Liver (tissue), 10 donors: ENCODE measurements around the gene CASP6. TPM values are rescaled to one million over a fixed set of nuclear protein-coding genes. Genes with fewer than 3 reads are reported as not detected.

Experiments
- DNase-seq: peaks from one replicate; pipeline ENCODE4 v3.0.0-alpha.2; 2017; ENCODE audit warnings: low spot score
- H3K27ac ChIP-seq, 2 donors: one replicate each; pipeline ENCODE4 v1.7.0; 2013; ENCODE audit warnings: inconsistent platforms in 2 of 2, low read length in 2 of 2, control low read depth in 1 of 2, low read depth in 1 of 2, mild to moderate bottlenecking in 1 of 2
- H3K27me3 ChIP-seq, 4 donors: one replicate each; pipeline versions ENCODE4 v1.6.1 to v1.7.0; 2013; ENCODE audit warnings: low read length in 3 of 4, inconsistent platforms in 1 of 4, mild to moderate bottlenecking in 1 of 4, moderate library complexity in 1 of 4; ENCODE audit not compliant: control insufficient read depth in 4 of 4, insufficient read depth in 4 of 4
- H3K36me3 ChIP-seq, 4 donors: one replicate each; pipeline versions ENCODE4 v1.6.1 to v1.7.0; 2013; ENCODE audit warnings: low read length in 3 of 4, mild to moderate bottlenecking in 3 of 4, low read depth in 1 of 4, moderate library complexity in 1 of 4; ENCODE audit not compliant: control insufficient read depth in 4 of 4, insufficient read depth in 3 of 4
- H3K4me1 ChIP-seq, 4 donors: one replicate each; pipeline versions ENCODE4 v1.6.1 to v1.7.0; 2013; ENCODE audit warnings: low read length in 3 of 4, mild to moderate bottlenecking in 3 of 4, moderate library complexity in 1 of 4; ENCODE audit not compliant: control insufficient read depth in 4 of 4, insufficient read depth in 4 of 4
- H3K4me3 ChIP-seq, 3 donors: one replicate each; pipeline versions ENCODE4 v1.6.1 to v1.7.0; 2013; ENCODE audit warnings: low read length in 3 of 3, control low read depth in 1 of 3, low read depth in 1 of 3, mild to moderate bottlenecking in 1 of 3
- H3K9ac ChIP-seq, 2 donors: one replicate each; pipeline ENCODE4 v1.7.0; 2013; ENCODE audit warnings: low read length in 2 of 2, mild to moderate bottlenecking in 2 of 2, moderate library complexity in 2 of 2, control low read depth in 1 of 2, low read depth in 1 of 2
- H3K9me3 ChIP-seq, 4 donors: one replicate each; pipeline versions ENCODE4 v1.6.1 to v1.7.0; 2013; ENCODE audit warnings: low read length in 3 of 4; ENCODE audit not compliant: control insufficient read depth in 4 of 4
- EGR1 ChIP-seq, 2 donors: IDR thresholded peaks; 2 replicates each; pipeline ENCODE4 v1.6.1; 2016 to 2018; ENCODE audit warnings: antibody characterized with exemption in 2 of 2, low read depth in 2 of 2
- FOXA2 ChIP-seq: IDR thresholded peaks from 2 replicates; pipeline ENCODE4 v1.6.1; 2016; ENCODE audit warnings: antibody characterized with exemption
- GABPA ChIP-seq, 2 donors: IDR thresholded peaks in 1 of 2; conservative IDR thresholded peaks in 1 of 2; 2 replicates each; pipeline ENCODE4 v1.6.1; 2016; ENCODE audit warnings: antibody characterized with exemption in 2 of 2, mild to moderate bottlenecking in 1 of 2, moderate library complexity in 1 of 2
- HNF4A ChIP-seq, 2 donors: conservative IDR thresholded peaks; 2 replicates each; pipeline ENCODE4 v1.6.1; 2016; ENCODE audit warnings: antibody characterized with exemption in 2 of 2, mild to moderate bottlenecking in 2 of 2
- HNF4G ChIP-seq: IDR thresholded peaks from 2 replicates; pipeline ENCODE4 v1.6.1; 2016; ENCODE audit warnings: antibody characterized with exemption
- JUND ChIP-seq, 2 donors: IDR thresholded peaks; 2 replicates each; pipeline ENCODE4 v1.6.1; 2016; ENCODE audit warnings: antibody characterized with exemption in 2 of 2
- NR2F2 ChIP-seq: IDR thresholded peaks from 2 replicates; pipeline ENCODE4 v1.6.1; 2016; ENCODE audit warnings: antibody characterized with exemption
- RAD21 ChIP-seq, 2 donors: IDR thresholded peaks; 2 replicates each; pipeline ENCODE4 v1.6.1; 2016; ENCODE audit warnings: antibody characterized with exemption in 2 of 2, mild to moderate bottlenecking in 2 of 2
- TAF1 ChIP-seq: conservative IDR thresholded peaks from 2 replicates; pipeline ENCODE4 v1.6.1; 2016; ENCODE audit warnings: antibody characterized with exemption, mild to moderate bottlenecking
- YY1 ChIP-seq: IDR thresholded peaks from 2 replicates; pipeline ENCODE4 v1.6.1; 2016; ENCODE audit warnings: antibody characterized with exemption, mild to moderate bottlenecking
- WGBS: extraction: QIAGEN DNeasy Blood & Tissue Kit; methylation state at CpG from one replicate; pipeline ENCODE4 v1.1.7; 2013; 5-methylcytosine and 5-hydroxymethylcytosine counted together
- polyA plus RNA-seq, 2 donors: library from polyadenylated mRNA; stranded (reverse) in 1 of 2; unstranded in 1 of 2; fragments of 200-250 nt in 1 of 2; fragments of >200 nt in 1 of 2; fragmentation: Nextera tagmentation in 1 of 2; extraction: Ambion mirVana in 1 of 2; gene quantifications; one replicate each; pipeline versions ENCODE4 v1.2.1 to v1.2.3, GENCODE V29; 2013 to 2015
- small RNA-seq: library from RNA; depleted of rRNA; stranded (forward); fragments of <200 nt; gene quantifications from one replicate; pipeline ENCODE3, GENCODE V24; 2014
- total RNA-seq, 2 donors: library from RNA; depleted of rRNA; stranded (reverse); fragments of >200 nt; gene quantifications; one replicate each; pipeline ENCODE4 v1.2.3, GENCODE V29; 2014
- TF ChIP-seq, protein P1 (sequence below): IDR thresholded peaks from 2 replicates; pipeline ENCODE4 v1.6.1; 2016; ENCODE audit warnings: antibody characterized with exemption
- TF ChIP-seq, protein P2 (sequence below): fragments of 150-350 bp; IDR thresholded peaks from 2 replicates; pipeline ENCODE4 v1.5.1; 2017; ENCODE audit warnings: improper control_type of control experiment, low read depth, low read length; ENCODE audit not compliant: missing input control
- TF ChIP-seq, protein P3 (sequence below): IDR thresholded peaks from 2 replicates; pipeline ENCODE4 v1.6.1; 2016; ENCODE audit warnings: antibody characterized with exemption
- TF ChIP-seq, protein P4 (sequence below): IDR thresholded peaks from 2 replicates; pipeline ENCODE4 v1.6.1; 2016; ENCODE audit warnings: antibody characterized with exemption
- TF ChIP-seq, protein P5 (sequence below): IDR thresholded peaks from 2 replicates; pipeline ENCODE4 v1.6.1; 2016; ENCODE audit warnings: antibody characterized with exemption, mild to moderate bottlenecking
- donor health status: healthy.
- donor health status: healthy.
- donor health status: healthy.
- donor health status: healthy.
- donor health status: healthy.

Gene CASP6
- total and polyA plus RNA-seq, 4 donors = 14.9 to 20.9 (median 19.5) TPM

DNA sequence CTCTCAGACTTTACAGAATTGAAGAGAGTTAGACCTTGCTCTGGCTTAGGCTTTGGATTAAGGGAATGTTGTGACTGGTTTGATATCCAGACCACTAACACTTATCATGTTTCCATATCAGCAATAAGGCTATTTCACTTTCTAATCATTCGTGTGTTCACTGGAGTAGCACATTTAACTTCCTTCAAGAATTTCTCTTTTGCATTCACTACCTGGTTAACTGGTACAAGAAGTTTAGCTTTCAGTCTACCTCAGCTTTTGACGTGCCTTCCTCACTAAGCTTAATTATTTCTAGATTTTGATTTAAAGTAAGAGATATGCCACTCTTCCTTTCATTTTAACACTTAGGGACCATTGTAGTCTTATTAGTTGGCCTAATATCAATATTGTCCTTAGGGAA lies 62.6 kb downstream of the CASP6 start:
- no peak for DNase-seq
- WGBS = 87% methylated on average over 2 of the region's 2 CpGs
- H3K4me3 ChIP-seq = no peak overlapping the region

More for the DNA sequence above, 62.6 kb downstream of the CASP6 start:
- TF ChIP-seq HNF4A (conservative IDR thresholded peaks at IDR 0.05) = no peak
- TF ChIP-seq, protein P1, sequence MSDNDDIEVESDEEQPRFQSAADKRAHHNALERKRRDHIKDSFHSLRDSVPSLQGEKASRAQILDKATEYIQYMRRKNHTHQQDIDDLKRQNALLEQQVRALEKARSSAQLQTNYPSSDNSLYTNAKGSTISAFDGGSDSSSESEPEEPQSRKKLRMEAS = no peak
- no peak for TF ChIP-seq HNF4G
- TF ChIP-seq NR2F2 = no peak
- no peak for TF ChIP-seq TAF1
- no peak for TF ChIP-seq JUND (IDR thresholded peaks at IDR 0.05)
- TF ChIP-seq EGR1 (IDR thresholded peaks at IDR 0.05; ENCODE audit: low read depth in 2 of 2) = no peak
- no peak for TF ChIP-seq YY1
- TF ChIP-seq, protein P2, sequence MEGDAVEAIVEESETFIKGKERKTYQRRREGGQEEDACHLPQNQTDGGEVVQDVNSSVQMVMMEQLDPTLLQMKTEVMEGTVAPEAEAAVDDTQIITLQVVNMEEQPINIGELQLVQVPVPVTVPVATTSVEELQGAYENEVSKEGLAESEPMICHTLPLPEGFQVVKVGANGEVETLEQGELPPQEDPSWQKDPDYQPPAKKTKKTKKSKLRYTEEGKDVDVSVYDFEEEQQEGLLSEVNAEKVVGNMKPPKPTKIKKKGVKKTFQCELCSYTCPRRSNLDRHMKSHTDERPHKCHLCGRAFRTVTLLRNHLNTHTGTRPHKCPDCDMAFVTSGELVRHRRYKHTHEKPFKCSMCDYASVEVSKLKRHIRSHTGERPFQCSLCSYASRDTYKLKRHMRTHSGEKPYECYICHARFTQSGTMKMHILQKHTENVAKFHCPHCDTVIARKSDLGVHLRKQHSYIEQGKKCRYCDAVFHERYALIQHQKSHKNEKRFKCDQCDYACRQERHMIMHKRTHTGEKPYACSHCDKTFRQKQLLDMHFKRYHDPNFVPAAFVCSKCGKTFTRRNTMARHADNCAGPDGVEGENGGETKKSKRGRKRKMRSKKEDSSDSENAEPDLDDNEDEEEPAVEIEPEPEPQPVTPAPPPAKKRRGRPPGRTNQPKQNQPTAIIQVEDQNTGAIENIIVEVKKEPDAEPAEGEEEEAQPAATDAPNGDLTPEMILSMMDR = no peak
- TF ChIP-seq, protein P3, sequence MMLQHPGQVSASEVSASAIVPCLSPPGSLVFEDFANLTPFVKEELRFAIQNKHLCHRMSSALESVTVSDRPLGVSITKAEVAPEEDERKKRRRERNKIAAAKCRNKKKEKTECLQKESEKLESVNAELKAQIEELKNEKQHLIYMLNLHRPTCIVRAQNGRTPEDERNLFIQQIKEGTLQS = no peak
- TF ChIP-seq FOXA2 = no peak
- TF ChIP-seq, protein P4, sequence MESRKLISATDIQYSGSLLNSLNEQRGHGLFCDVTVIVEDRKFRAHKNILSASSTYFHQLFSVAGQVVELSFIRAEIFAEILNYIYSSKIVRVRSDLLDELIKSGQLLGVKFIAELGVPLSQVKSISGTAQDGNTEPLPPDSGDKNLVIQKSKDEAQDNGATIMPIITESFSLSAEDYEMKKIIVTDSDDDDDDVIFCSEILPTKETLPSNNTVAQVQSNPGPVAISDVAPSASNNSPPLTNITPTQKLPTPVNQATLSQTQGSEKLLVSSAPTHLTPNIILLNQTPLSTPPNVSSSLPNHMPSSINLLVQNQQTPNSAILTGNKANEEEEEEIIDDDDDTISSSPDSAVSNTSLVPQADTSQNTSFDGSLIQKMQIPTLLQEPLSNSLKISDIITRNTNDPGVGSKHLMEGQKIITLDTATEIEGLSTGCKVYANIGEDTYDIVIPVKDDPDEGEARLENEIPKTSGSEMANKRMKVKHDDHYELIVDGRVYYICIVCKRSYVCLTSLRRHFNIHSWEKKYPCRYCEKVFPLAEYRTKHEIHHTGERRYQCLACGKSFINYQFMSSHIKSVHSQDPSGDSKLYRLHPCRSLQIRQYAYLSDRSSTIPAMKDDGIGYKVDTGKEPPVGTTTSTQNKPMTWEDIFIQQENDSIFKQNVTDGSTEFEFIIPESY = no peak
- TF ChIP-seq RAD21 (IDR thresholded peaks at IDR 0.05) = no peak
- TF ChIP-seq, protein P5, sequence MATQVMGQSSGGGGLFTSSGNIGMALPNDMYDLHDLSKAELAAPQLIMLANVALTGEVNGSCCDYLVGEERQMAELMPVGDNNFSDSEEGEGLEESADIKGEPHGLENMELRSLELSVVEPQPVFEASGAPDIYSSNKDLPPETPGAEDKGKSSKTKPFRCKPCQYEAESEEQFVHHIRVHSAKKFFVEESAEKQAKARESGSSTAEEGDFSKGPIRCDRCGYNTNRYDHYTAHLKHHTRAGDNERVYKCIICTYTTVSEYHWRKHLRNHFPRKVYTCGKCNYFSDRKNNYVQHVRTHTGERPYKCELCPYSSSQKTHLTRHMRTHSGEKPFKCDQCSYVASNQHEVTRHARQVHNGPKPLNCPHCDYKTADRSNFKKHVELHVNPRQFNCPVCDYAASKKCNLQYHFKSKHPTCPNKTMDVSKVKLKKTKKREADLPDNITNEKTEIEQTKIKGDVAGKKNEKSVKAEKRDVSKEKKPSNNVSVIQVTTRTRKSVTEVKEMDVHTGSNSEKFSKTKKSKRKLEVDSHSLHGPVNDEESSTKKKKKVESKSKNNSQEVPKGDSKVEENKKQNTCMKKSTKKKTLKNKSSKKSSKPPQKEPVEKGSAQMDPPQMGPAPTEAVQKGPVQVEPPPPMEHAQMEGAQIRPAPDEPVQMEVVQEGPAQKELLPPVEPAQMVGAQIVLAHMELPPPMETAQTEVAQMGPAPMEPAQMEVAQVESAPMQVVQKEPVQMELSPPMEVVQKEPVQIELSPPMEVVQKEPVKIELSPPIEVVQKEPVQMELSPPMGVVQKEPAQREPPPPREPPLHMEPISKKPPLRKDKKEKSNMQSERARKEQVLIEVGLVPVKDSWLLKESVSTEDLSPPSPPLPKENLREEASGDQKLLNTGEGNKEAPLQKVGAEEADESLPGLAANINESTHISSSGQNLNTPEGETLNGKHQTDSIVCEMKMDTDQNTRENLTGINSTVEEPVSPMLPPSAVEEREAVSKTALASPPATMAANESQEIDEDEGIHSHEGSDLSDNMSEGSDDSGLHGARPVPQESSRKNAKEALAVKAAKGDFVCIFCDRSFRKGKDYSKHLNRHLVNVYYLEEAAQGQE = no peak
- no peak for TF ChIP-seq GABPA (IDR thresholded peaks at IDR 0.05 in 1 of 2, conservative IDR thresholded peaks at IDR 0.05 in 1 of 2)
- Histone ChIP-seq H3K4me1 (no peaks in the 10 kb centered on the region), H3K27ac (no peak overlapping the region), H3K27me3 (no peaks in the 10 kb centered on the region), H3K36me3 (no peaks in the 10 kb centered on the region), H3K9ac (no peak overlapping the region), H3K9me3 (no peaks in the 10 kb centered on the region)

Small RNA genes lying within 50 kb of the gene (small RNA-seq; reads per million reads assigned to genes)
- gene HIGD1AP14 = not detected

Other genes starting within 250 kb of the CASP6 start
- 1 to 10 TPM; 1.8 to 4.9 TPM for gene MCUB, start 143.2 kb downstream of the CASP6 start, total RNA-seq
- 1 to 10 TPM; 1.3 to 2.1 TPM for gene MCUB, start 143.2 kb downstream of the CASP6 start, polyA plus RNA-seq
- gene PLA2G12A, start 26.6 kb upstream of the CASP6 start, total RNA-seq = 10 to 100 TPM; 11.3 to 28.9 TPM
- 10 to 100 TPM; 29.9 to 57.7 TPM for gene PLA2G12A, start 26.6 kb upstream of the CASP6 start, polyA plus RNA-seq
- gene CFI, start 98.6 kb upstream of the CASP6 start, total RNA-seq = 100 to 1,000 TPM; 232 to 598 TPM
- gene CFI, start 98.6 kb upstream of the CASP6 start, polyA plus RNA-seq = 100 to 1,000 TPM; 410 to 589 TPM
- 1 to 10 TPM; 1.5 to 7.2 TPM for gene GAR1, start 112.3 kb upstream of the CASP6 start, total RNA-seq
- 1 to 10 TPM; 4.5 to 7.7 TPM for gene GAR1, start 112.3 kb upstream of the CASP6 start, polyA plus RNA-seq
- gene RRH, start 124.5 kb upstream of the CASP6 start, total RNA-seq = under 1 TPM; 0.05 to 0.08 TPM
- under 1 TPM in 1 of 2 donors, not detected in 1; 0.05 TPM for gene RRH, start 124.5 kb upstream of the CASP6 start, polyA plus RNA-seq
- gene LRIT3, start 144.7 kb upstream of the CASP6 start, total RNA-seq = under 1 TPM in 1 of 2 donors, not detected in 1; 0.08 TPM
- under 1 TPM; 0.03 to 0.07 TPM for gene LRIT3, start 144.7 kb upstream of the CASP6 start, polyA plus RNA-seq
- under 1 TPM in 1 of 2 donors, not detected in 1; 0.65 TPM for gene EGF, start 209.4 kb upstream of the CASP6 start, total RNA-seq
- not detected for gene EGF, start 209.4 kb upstream of the CASP6 start, polyA plus RNA-seq